ENCODE measurements around the gene BACH2. TPM values are rescaled to one million over a fixed set of nuclear protein-coding genes. Genes with fewer than 3 reads are reported as not detected.

BACH2 gene
- polyA plus RNA-seq, 1 donor (not counting 4 experiments of a cell fraction or from before 2014, with no cell fraction given) = 0.50 TPM

- Histone ChIP-seq H3K4me2 (ENCODE audit: control insufficient read depth, extremely low read depth, insufficient read depth, low read depth, low read length) (no peak overlapping the region), H3K9me3 (ENCODE audit: control insufficient read depth, low read depth, low read length) (no peaks in the 10 kb centered on the region), H3K4me1 (ENCODE audit: control insufficient read depth, extremely low read depth, insufficient read depth, low read length) (peaks cover 9% of the 10 kb centered on the region), H3K9ac (ENCODE audit: control insufficient read depth, extremely low read depth, insufficient read depth, low read length) (no peak overlapping the region), H3K27ac (ENCODE audit: control insufficient read depth, insufficient read depth, low read length) (no peak overlapping the region), H3K9me1 (ENCODE audit: control insufficient read depth, extremely low read depth, insufficient read depth, low read length) (no peaks in the 10 kb centered on the region), H3K79me2 (ENCODE audit: control insufficient read depth, insufficient read depth, low read length) (no peaks in the 10 kb centered on the region), H3K36me3 (ENCODE audit: control insufficient read depth in 2 of 2, extremely low read depth in 1 of 2, insufficient read depth in 2 of 2, low read length in 2 of 2) (no peaks in the 10 kb centered on the region), H4K20me1 (ENCODE audit: control insufficient read depth, extremely low read depth, insufficient read depth, low read length) (no peaks in the 10 kb centered on the region), H3K4me3 (ENCODE audit: control insufficient read depth in 2 of 3, extremely low read depth in 1 of 3, insufficient read depth in 2 of 3, low read depth in 1 of 3, low read length in 3 of 3) (no peak overlapping the region), H2AFZ (ENCODE audit: control insufficient read depth, low read length) (no peak overlapping the region), H3K27me3 (ENCODE audit: control insufficient read depth, extremely low read depth, insufficient read depth, low read length) (no peaks in the 10 kb centered on the region)
- FAIRE-seq = no peak
- dilution Hi-C loops (cut with MboI; ENCODE audit: extremely low pct_ligation_motif_present, low sequenced_read_pairs) = no loop called here
- TF ChIP-seq, protein P1, sequence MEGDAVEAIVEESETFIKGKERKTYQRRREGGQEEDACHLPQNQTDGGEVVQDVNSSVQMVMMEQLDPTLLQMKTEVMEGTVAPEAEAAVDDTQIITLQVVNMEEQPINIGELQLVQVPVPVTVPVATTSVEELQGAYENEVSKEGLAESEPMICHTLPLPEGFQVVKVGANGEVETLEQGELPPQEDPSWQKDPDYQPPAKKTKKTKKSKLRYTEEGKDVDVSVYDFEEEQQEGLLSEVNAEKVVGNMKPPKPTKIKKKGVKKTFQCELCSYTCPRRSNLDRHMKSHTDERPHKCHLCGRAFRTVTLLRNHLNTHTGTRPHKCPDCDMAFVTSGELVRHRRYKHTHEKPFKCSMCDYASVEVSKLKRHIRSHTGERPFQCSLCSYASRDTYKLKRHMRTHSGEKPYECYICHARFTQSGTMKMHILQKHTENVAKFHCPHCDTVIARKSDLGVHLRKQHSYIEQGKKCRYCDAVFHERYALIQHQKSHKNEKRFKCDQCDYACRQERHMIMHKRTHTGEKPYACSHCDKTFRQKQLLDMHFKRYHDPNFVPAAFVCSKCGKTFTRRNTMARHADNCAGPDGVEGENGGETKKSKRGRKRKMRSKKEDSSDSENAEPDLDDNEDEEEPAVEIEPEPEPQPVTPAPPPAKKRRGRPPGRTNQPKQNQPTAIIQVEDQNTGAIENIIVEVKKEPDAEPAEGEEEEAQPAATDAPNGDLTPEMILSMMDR (optimal IDR thresholded peaks at IDR 0.05 in 1 of 3, IDR thresholded peaks at IDR 0.05 in 1 of 3, conservative IDR thresholded peaks at IDR 0.05 in 1 of 3; ENCODE audit: extremely low read depth in 1 of 3, insufficient read depth in 2 of 3, low read length in 3 of 3) = no peak
- no peak for TF ChIP-seq EZH2 (IDR thresholded peaks at IDR 0.05; ENCODE audit: low read length)
- DNase-seq (ENCODE audit: low read depth, low spot score) = no peak
Observed at GRCh38 chr6:90198758-90199425, 97.8 kb downstream of the BACH2 start.

- no peak overlapping the region for H3K4me3 ChIP-seq (ENCODE audit: control insufficient read depth in 2 of 3, extremely low read depth in 1 of 3, insufficient read depth in 2 of 3, low read depth in 1 of 3, low read length in 3 of 3)
- FAIRE-seq = peak; percentile 72
- no peaks in the 10 kb centered on the region for H4K20me1 ChIP-seq (ENCODE audit: control insufficient read depth, extremely low read depth, insufficient read depth, low read length)
- dilution Hi-C loops (cut with MboI; ENCODE audit: extremely low pct_ligation_motif_present, low sequenced_read_pairs) = no loop called here
- no peak for TF ChIP-seq EZH2 (IDR thresholded peaks at IDR 0.05; ENCODE audit: low read length)
- TF ChIP-seq, protein P1 (optimal IDR thresholded peaks at IDR 0.05 in 1 of 3, IDR thresholded peaks at IDR 0.05 in 1 of 3, conservative IDR thresholded peaks at IDR 0.05 in 1 of 3; ENCODE audit: extremely low read depth in 1 of 3, insufficient read depth in 2 of 3, low read length in 3 of 3) = no peak
- H3K4me1 ChIP-seq (ENCODE audit: control insufficient read depth, extremely low read depth, insufficient read depth, low read length) = peaks cover 6% of the 10 kb centered on the region
- no peak overlapping the region for H3K4me2 ChIP-seq (ENCODE audit: control insufficient read depth, extremely low read depth, insufficient read depth, low read depth, low read length)
- H3K27me3 ChIP-seq (ENCODE audit: control insufficient read depth, extremely low read depth, insufficient read depth, low read length) = no peaks in the 10 kb centered on the region
- no peaks in the 10 kb centered on the region for H3K79me2 ChIP-seq (ENCODE audit: control insufficient read depth, insufficient read depth, low read length)
- no peak overlapping the region for H2AFZ ChIP-seq (ENCODE audit: control insufficient read depth, low read length)
- H3K9ac ChIP-seq (ENCODE audit: control insufficient read depth, extremely low read depth, insufficient read depth, low read length) = no peak overlapping the region
- no peaks in the 10 kb centered on the region for H3K36me3 ChIP-seq (ENCODE audit: control insufficient read depth in 2 of 2, extremely low read depth in 1 of 2, insufficient read depth in 2 of 2, low read length in 2 of 2)
- no peaks in the 10 kb centered on the region for H3K9me3 ChIP-seq (ENCODE audit: control insufficient read depth, low read depth, low read length)
- H3K27ac ChIP-seq (ENCODE audit: control insufficient read depth, insufficient read depth, low read length) = no peak overlapping the region
- no peak for DNase-seq (ENCODE audit: low read depth, low spot score)
- H3K9me1 ChIP-seq (ENCODE audit: control insufficient read depth, extremely low read depth, insufficient read depth, low read length) = no peaks in the 10 kb centered on the region
Observed at GRCh38 chr6:90197854-90198496, 98.7 kb downstream of the BACH2 start.

Data from keratinocyte (primary cell).